GM08714 (cell line): ENCODE measurements around the gene CYSTM1.

Experiments used
- H3K4me3 ChIP-seq: fragments of 200-500 bp; sonication (Bioruptor generic); 2 replicates; pipeline ENCODE4 v1.5.1; 2014; ENCODE audit warnings: mild to moderate bottlenecking, low read length, inconsistent platforms
- ZNF274 ChIP-seq: IDR thresholded peaks from 2 replicates; pipeline ENCODE4 v1.6.1; 2012; ENCODE audit warnings: mild to moderate bottlenecking, low read depth, low read length

CYSTM1 gene

GRCh38 chr5:140249536-140249935 is 74.5 kb downstream of the CYSTM1 start:
- no peak for TF ChIP-seq ZNF274
- H3K4me3 ChIP-seq = no peak overlapping the region

GRCh38 chr5:140250386-140250785 is 75.4 kb downstream of the CYSTM1 start:
- TF ChIP-seq ZNF274 = no peak
- H3K4me3 ChIP-seq = no peak overlapping the region

GRCh38 chr5:140251527-140251973 is 76.6 kb downstream of the CYSTM1 start:
- no peak overlapping the region for H3K4me3 ChIP-seq
- no peak for TF ChIP-seq ZNF274

- TF ChIP-seq ZNF274 = no peak
- H3K4me3 ChIP-seq = no peak overlapping the region
These were observed 77.6 kb downstream of the CYSTM1 start for GRCh38 chr5:140252470-140253126.

GRCh38 chr5:140253985-140254384 is 79.0 kb downstream of the CYSTM1 start:
- no peak overlapping the region for H3K4me3 ChIP-seq
- no peak for TF ChIP-seq ZNF274

GRCh38 chr5:140255460-140256157 is 80.6 kb downstream of the CYSTM1 start:
- H3K4me3 ChIP-seq = no peak overlapping the region
- TF ChIP-seq ZNF274 = no peak

- H3K4me3 ChIP-seq = no peak overlapping the region
- no peak for TF ChIP-seq ZNF274
These were observed 81.7 kb downstream of the CYSTM1 start for GRCh38 chr5:140256726-140257125.

- TF ChIP-seq ZNF274 = no peak
- H3K4me3 ChIP-seq = no peak overlapping the region
These were observed 83.0 kb downstream of the CYSTM1 start for GRCh38 chr5:140258016-140258415.

- no peak for TF ChIP-seq ZNF274
- H3K4me3 ChIP-seq = no peak overlapping the region
These were observed 83.9 kb downstream of the CYSTM1 start for GRCh38 chr5:140258873-140259272.

- no peak overlapping the region for H3K4me3 ChIP-seq
- TF ChIP-seq ZNF274 = no peak
These were observed 84.5 kb downstream of the CYSTM1 start for GRCh38 chr5:140259500-140259899.

GRCh38 chr5:140260089-140260656 is 85.2 kb downstream of the CYSTM1 start:
- H3K4me3 ChIP-seq = no peak overlapping the region
- no peak for TF ChIP-seq ZNF274

GRCh38 chr5:140261403-140262171 is 86.6 kb downstream of the CYSTM1 start:
- no peak overlapping the region for H3K4me3 ChIP-seq
- no peak for TF ChIP-seq ZNF274

- H3K4me3 ChIP-seq = no peak overlapping the region
- no peak for TF ChIP-seq ZNF274
These were observed 87.2 kb downstream of the CYSTM1 start for GRCh38 chr5:140262221-140262620.

GRCh38 chr5:140262839-140263238 is 87.9 kb downstream of the CYSTM1 start:
- H3K4me3 ChIP-seq = no peak overlapping the region
- no peak for TF ChIP-seq ZNF274
